Muscle of leg (tissue), 11 donors: ENCODE data around the gene GPS1. TPM values are rescaled to one million over a fixed set of nuclear protein-coding genes. Genes with fewer than 3 reads are reported as not detected.

Experiments
- DNase-seq: peaks from one replicate; pipeline ENCODE4 v3.0.0; 2013
- H3K27ac ChIP-seq: one replicate; pipeline ENCODE4 v1.5.1; 2013; ENCODE audit warnings: mild to moderate bottlenecking, low read length, control low read depth
- H3K27me3 ChIP-seq: one replicate; pipeline ENCODE4 v1.6.1; 2013; ENCODE audit warnings: low read length; ENCODE audit not compliant: control insufficient read depth, insufficient read depth
- H3K36me3 ChIP-seq: one replicate; pipeline ENCODE4 v1.6.1; 2013; ENCODE audit warnings: low read length; ENCODE audit not compliant: control insufficient read depth, insufficient read depth
- H3K4me1 ChIP-seq: one replicate; pipeline ENCODE4 v1.6.1; 2013; ENCODE audit warnings: low read length; ENCODE audit not compliant: control insufficient read depth, insufficient read depth
- H3K4me3 ChIP-seq: one replicate; pipeline ENCODE4 v1.5.1; 2013; ENCODE audit warnings: low read length, control low read depth
- H3K9me3 ChIP-seq: replicated peaks from 2 replicates; pipeline ENCODE4 v1.6.1; 2013; ENCODE audit warnings: low read depth, low read length; ENCODE audit not compliant: control insufficient read depth
- WGBS: methylation state at CpG from one replicate; pipeline ENCODE4 v1.1.5; 2013; ENCODE audit warnings: missing lambda C conversion rate; ENCODE audit not compliant: insufficient coverage; 5-methylcytosine and 5-hydroxymethylcytosine counted together
- polyA plus RNA-seq, 8 donors: library from polyadenylated mRNA; unstranded; fragments of 120-200 nt; gene quantifications; one replicate each; pipeline versions ENCODE4 v1.2.1 to v1.2.3, GENCODE V29; 2013; ENCODE audit warnings: inconsistent platforms in 1 of 8, low replicate concordance in 1 of 8; ENCODE audit not compliant: insufficient read length in 8 of 8, insufficient read depth in 1 of 8
- total RNA-seq: library from RNA; stranded (reverse); fragments of 120-200 nt; gene quantifications from one replicate; pipeline ENCODE4 v1.2.4, GENCODE V29; 2013

The GPS1 gene
- total and polyA plus RNA-seq, 9 donors = 68.1 to 87.7 (median 76.7) TPM

DNA sequence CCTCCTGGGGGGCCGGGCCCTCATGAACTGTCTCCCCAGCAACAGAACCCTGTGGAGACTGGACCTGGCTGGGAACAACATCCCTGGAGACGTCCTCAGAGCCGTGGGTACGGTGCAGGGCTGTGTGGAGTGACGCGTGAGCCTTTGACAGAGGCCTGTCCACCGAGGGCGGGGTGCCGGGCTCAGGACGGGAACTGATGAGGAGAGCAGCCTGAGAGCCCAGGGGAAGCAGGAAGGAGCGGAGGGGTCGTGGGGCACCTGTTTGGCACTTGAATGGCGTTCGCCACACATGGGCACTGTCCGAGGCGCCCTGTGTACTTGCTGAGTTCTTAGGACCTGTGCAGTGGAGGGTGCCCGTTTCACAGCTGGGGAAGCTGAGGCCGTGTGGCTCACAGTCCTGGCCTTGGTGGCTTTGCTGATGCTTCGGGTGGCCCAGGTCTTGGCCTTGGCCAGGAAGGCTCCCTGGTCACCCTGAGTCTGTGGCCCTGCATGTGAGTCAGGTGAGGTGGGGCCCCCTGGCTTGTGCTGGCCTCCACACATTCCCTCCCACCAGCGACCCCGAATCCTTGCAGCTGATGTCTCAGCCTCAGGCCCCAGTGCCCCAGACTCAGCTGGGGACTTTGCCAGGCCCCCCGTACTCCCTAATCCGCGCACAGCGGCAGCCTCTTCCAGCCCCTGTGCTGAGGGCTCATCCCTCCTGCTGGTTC is 26.1 kb upstream of the GPS1 start:
- 90% methylated on average over 24 of the region's 25 CpGs for WGBS
- no peaks in the 10 kb centered on the region for H3K9me3 ChIP-seq
- DNase-seq = no peak
- H3K27ac ChIP-seq = no peak overlapping the region
- H3K27me3 ChIP-seq = no peaks in the 10 kb centered on the region
- H3K36me3 ChIP-seq = peaks cover 5% of the 10 kb centered on the region
- peaks cover 39% of the 10 kb centered on the region for H3K4me1 ChIP-seq
- H3K4me3 ChIP-seq = no peak overlapping the region

DNA sequence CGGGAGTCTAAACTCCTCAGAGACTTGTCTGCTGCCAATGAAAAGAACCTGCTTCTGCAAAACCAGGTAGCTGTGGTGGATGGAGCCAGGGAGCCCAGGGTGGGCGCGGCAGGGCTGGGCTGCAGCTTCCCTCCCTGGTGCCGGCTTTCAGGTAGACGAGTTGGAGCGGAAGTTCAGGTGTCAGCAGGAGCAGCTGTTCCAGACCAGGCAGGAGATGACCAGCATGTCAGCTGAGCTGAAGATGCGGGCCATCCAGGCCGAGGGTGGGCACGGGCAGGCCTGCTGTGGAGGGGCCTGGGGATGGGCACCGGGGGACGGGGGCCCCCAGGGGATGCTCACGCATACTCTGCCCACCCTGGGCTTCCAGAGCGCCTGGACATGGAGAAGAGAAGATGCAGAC is 23.5 kb upstream of the GPS1 start:
- Histone ChIP-seq H3K9me3 (no peaks in the 10 kb centered on the region), H3K4me3 (no peak overlapping the region), H3K4me1 (peaks cover 37% of the 10 kb centered on the region), H3K27me3 (peaks cover 11% of the 10 kb centered on the region), H3K27ac (no peak overlapping the region), H3K36me3 (peaks cover 5% of the 10 kb centered on the region)
- WGBS = 94% methylated on average over 11 of the region's 13 CpGs
- no peak for DNase-seq

DNA sequence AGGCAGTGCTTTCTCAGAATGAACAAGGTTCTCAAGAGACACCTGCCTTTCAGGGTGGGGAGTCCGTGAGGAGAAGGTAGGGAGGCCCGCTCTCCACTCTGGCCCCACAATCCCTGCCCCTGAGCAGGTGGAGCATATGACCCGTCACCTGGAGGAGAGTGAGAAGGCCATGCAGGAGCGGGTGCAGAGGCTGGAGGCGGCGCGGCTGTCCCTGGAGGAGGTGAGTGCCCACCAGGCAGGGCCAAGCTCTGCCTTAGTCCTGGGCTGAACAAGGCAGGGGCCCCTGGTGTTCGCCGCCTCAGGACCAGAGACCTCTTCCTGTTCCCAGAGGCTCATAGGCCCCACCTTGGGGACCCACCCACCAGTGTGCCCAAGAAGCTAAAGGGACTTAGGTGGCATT is 22.7 kb upstream of the GPS1 start:
- H3K4me1 ChIP-seq = peaks cover 32% of the 10 kb centered on the region
- peaks cover 11% of the 10 kb centered on the region for H3K27me3 ChIP-seq
- no peaks in the 10 kb centered on the region for H3K9me3 ChIP-seq
- H3K36me3 ChIP-seq = peaks cover 5% of the 10 kb centered on the region
- H3K4me3 ChIP-seq = no peak overlapping the region
- DNase-seq = no peak
- no peak overlapping the region for H3K27ac ChIP-seq
- WGBS = 94% methylated on average over 5 of the region's 9 CpGs

DNA sequence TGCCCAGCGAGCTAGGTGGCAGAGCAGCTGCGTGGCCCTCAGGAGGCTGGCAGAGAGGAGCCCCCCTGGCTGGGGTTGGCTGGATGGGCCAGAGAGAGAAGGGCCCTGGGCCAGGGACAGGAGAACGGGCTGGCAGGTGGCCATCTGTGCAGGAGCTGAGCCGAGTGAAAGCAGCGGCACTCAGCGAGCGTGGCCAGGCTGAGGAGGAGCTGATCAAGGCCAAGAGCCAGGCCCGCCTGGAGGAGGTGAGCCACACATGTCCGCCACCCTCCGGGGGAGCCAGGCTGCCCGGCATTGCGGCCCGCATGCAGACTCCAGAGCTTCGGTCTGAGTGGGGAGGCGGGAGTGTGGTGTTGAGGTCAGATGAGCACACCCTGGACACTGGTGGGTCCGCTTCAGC is 22.3 kb upstream of the GPS1 start:
- H3K27me3 ChIP-seq = peaks cover 11% of the 10 kb centered on the region
- H3K27ac ChIP-seq = no peak overlapping the region
- no peak overlapping the region for H3K4me3 ChIP-seq
- WGBS = 86% methylated on average over 14 of the region's 16 CpGs
- peaks cover 28% of the 10 kb centered on the region for H3K4me1 ChIP-seq
- no peak for DNase-seq
- no peaks in the 10 kb centered on the region for H3K9me3 ChIP-seq
- peaks cover 8% of the 10 kb centered on the region for H3K36me3 ChIP-seq

DNA sequence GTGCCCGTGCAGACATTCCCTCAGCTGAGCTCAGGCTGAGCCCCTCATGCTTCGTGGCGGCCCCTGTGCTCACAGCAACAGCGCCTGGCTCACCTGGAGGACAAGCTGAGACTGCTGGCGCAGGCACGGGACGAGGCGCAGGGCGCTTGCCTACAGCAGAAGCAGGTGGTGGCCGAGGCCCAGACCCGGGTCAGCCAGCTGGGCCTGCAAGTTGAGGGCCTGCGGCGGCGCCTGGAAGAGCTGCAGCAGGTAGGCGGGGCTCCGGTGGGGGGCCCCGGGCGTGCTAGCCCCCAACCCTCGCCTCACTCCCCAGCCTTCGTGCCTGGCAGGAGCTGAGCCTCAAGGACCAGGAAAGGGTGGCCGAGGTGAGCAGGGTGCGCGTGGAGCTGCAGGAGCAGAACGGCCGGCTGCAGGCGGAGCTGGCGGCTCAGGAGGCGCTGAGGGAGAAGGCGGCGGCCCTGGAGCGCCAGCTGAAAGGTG is 21.7 kb upstream of the GPS1 start:
- Histone ChIP-seq H3K4me1 (peaks cover 27% of the 10 kb centered on the region), H3K27me3 (peaks cover 11% of the 10 kb centered on the region), H3K9me3 (no peaks in the 10 kb centered on the region), H3K4me3 (no peak overlapping the region), H3K36me3 (peaks cover 8% of the 10 kb centered on the region), H3K27ac (no peak overlapping the region)
- DNase-seq = no peak
- 40% methylated on average over 30 of the region's 31 CpGs for WGBS

DNA sequence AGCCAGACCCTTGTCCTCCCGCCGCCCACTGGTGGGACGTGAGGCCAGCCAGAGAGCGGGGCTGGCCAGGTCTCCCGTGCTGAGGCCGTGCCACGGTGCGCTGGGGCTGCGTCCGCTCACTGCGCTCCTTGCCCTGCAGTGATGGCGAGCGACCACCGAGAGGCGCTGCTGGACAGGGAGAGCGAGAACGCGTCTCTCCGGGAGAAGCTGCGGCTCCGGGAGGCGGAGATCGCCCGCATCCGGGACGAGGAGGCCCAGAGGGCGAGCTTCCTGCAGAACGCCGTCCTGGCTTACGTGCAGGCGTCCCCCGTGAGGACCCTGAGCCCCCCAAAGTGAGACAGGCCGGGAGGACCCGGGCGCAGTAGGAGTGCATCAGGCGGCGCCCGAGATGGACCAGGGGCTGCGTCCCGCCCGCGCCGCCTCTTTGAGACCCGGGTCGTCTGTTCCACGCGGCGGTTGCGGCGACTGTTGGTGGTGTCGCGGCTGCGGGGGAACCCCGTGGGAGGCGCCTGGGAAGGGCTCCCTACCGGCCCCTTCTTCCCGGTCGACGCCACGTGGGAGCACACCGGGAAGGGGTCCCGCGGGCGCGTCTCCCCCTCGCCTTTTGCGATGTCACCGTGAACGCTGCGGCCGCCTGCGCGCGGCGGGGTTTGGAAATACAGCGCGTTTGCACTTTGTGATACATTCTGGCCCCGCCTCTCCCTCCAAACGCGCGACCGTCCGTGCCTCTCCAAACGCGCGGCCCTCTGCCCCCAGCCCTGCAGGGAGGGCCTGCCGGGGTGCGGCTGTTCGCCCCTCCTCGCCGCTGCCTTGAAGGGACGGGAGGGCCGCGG is 21.0 kb upstream of the GPS1 start:
- Histone ChIP-seq H3K4me3 (peak overlapping the region; percentile 49), H3K27ac (peak overlapping the region; percentile 55), H3K27me3 (peaks cover 11% of the 10 kb centered on the region), H3K36me3 (peaks cover 8% of the 10 kb centered on the region), H3K4me1 (peaks cover 27% of the 10 kb centered on the region), H3K9me3 (no peaks in the 10 kb centered on the region)
- DNase-seq = peak; percentile 82
- 1% methylated on average over 94 of the region's 94 CpGs for WGBS

DNA sequence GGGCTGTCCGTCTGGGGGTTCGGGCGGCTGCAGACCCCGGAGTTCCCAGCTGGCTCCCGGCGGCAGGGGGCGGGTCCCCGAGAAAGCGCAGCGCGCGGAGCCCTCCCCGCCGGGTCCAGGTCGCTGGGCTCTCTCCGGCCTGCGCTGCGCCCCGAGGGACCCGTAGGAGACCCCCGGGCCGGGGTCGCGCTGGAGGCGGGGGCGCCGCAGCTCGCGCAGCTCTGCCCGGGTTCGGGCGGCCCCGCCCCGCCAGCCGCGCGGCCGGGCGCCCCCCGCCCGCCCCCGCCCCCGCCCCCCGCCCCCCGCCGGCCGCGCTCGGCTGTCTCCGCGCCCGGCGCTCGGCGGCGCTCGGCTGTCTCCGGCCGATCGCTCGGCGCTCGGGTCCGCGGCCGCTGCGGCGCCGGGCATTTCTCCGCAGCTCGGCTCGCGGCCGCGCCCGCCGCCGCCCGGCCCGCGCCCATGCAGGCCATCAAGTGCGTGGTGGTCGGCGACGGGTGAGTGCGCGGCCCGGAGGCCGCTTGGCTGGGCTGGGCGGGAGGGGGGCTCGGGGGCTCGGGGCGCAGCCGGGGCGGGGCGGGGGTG is 20.3 kb upstream of the GPS1 start, which contains the start of gene RAC3:
Gene RAC3 (plus strand): TSS at position 376 of the 582 bp plus-strand sequence. CDS start 84 bp downstream, at position 460.
- peaks cover 31% of the 10 kb centered on the region for H3K4me1 ChIP-seq
- WGBS = under 1% methylated on average over 58 of the region's 96 CpGs
- H3K36me3 ChIP-seq = peaks cover 13% of the 10 kb centered on the region
- peaks cover 11% of the 10 kb centered on the region for H3K27me3 ChIP-seq
- DNase-seq = peak; percentile 56
- peak within 1 kb of the TSS; percentile 55 for H3K27ac ChIP-seq
- H3K4me3 ChIP-seq = peak within 1 kb of the TSS; percentile 49
- H3K9me3 ChIP-seq = no peaks in the 10 kb centered on the region

DNA sequence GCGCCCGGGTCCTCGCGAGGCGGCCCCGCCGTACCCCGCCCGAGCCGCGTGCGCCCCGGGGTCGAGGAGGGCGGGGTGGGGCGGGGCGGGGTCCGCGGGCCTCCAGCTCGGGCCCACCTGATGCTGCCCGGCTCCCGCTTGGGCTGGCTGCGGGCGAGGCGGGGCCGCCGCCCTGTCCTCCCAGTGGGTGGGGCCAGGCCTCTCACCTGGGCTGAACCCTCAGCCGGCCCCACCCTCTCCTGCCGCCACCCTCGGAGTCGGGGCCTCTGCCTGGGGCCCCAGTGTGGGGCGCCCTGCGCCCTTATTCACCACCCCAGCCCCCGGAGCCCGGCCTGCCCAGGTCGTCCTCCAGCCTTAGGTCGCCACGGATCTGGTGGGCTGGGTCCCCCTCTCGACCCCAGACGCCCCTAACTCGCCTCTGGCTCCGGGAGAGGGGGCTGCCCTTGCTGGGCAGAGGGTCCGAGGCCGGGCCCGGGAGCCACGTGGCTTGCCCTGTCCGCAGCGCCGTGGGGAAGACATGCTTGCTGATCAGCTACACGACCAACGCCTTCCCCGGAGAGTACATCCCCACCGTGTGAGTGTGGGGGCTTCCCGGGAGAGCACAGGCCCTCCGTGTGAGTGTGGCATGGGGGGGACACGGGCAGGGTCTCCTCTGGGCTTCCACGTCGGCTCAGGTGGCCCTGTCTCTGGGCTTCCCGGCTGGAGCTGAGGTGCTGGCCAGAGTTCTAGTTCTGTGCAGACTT is 19.6 kb upstream of the GPS1 start:
- no peaks in the 10 kb centered on the region for H3K9me3 ChIP-seq
- peaks cover 11% of the 10 kb centered on the region for H3K27me3 ChIP-seq
- H3K27ac ChIP-seq = no peak overlapping the region
- H3K4me3 ChIP-seq = peak overlapping the region; percentile 34
- H3K36me3 ChIP-seq = peaks cover 13% of the 10 kb centered on the region
- WGBS = 7% methylated on average over 57 of the region's 59 CpGs
- DNase-seq = no peak
- peaks cover 38% of the 10 kb centered on the region for H3K4me1 ChIP-seq

DNA sequence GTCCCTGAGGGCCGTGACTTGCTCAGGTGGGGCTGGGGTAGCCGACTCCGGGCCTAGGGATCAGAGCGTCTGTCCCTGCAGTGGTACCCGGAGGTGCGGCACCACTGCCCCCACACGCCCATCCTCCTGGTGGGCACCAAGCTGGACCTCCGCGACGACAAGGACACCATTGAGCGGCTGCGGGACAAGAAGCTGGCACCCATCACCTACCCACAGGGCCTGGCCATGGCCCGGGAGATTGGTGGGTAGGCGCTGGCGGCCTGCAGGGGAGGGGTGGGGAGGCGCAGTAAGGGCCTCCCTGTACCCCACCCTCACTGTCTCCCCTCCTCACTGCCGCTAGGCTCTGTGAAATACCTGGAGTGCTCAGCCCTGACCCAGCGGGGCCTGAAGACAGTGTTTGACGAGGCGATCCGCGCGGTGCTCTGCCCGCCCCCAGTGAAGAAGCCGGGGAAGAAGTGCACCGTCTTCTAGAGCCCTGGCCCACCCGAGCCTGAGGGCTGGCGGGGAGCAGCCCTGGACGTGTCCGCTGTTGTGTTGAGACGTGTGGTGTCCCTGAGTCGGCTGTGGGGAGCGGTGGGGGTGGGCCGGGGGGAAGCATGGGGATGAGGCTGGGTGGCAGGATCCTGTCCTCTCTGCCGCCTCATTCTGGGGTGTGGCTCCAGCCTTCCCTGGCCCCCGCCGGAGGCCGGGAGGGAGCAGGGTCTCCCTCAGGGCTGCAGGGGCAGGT is 18.2 kb upstream of the GPS1 start:
- Histone ChIP-seq H3K36me3 (peaks cover 8% of the 10 kb centered on the region), H3K27me3 (peaks cover 11% of the 10 kb centered on the region), H3K4me3 (no peak overlapping the region), H3K4me1 (peaks cover 40% of the 10 kb centered on the region), H3K9me3 (no peaks in the 10 kb centered on the region), H3K27ac (no peak overlapping the region)
- WGBS = 87% methylated on average over 20 of the region's 38 CpGs
- DNase-seq = no peak
